ENCODE measurements around the gene PSME3. TPM values are rescaled to one million over a fixed set of nuclear protein-coding genes. Genes with fewer than 3 reads are reported as not detected.
A peak's percentile ranks its signal among the peaks of the same experiment; 100 is the strongest.

PSME3 gene
- total and polyA plus RNA-seq, 2 of the 13 experiments (the other 11 are each of a cell fraction or from before 2014, with no cell fraction given): 66.3 to 135 TPM

- TF ChIP-seq, protein P1, sequence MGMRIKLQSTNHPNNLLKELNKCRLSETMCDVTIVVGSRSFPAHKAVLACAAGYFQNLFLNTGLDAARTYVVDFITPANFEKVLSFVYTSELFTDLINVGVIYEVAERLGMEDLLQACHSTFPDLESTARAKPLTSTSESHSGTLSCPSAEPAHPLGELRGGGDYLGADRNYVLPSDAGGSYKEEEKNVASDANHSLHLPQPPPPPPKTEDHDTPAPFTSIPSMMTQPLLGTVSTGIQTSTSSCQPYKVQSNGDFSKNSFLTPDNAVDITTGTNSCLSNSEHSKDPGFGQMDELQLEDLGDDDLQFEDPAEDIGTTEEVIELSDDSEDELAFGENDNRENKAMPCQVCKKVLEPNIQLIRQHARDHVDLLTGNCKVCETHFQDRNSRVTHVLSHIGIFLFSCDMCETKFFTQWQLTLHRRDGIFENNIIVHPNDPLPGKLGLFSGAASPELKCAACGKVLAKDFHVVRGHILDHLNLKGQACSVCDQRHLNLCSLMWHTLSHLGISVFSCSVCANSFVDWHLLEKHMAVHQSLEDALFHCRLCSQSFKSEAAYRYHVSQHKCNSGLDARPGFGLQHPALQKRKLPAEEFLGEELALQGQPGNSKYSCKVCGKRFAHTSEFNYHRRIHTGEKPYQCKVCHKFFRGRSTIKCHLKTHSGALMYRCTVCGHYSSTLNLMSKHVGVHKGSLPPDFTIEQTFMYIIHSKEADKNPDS (CRISPR knock-in tag; IDR thresholded peaks at IDR 0.05): 0 out of 2 replicates have a peak, but pooled peaks have one; percentile 28
- no peak for TF ChIP-seq MATR3 (CRISPR knock-in tag; IDR thresholded peaks at IDR 0.05)
- TF ChIP-seq ZNF709 (CRISPR knock-in tag; IDR thresholded peaks at IDR 0.05): 0 out of 2 replicates have a peak, but pooled peaks have one; percentile 26
- TF ChIP-seq KDM3A (CRISPR knock-in tag; IDR thresholded peaks at IDR 0.05; ENCODE audit: low read depth): no peak
- no peak for TF ChIP-seq SUZ12 (IDR thresholded peaks at IDR 0.05; ENCODE audit: low read depth, low read length)
- peak; percentile 47 for TF ChIP-seq TEAD3 (CRISPR knock-in tag; optimal IDR thresholded peaks at IDR 0.05; ENCODE audit: borderline replicate concordance)
- TF ChIP-seq ELF4 (CRISPR knock-in tag; IDR thresholded peaks at IDR 0.05; ENCODE audit: borderline replicate concordance): no peak
- TF ChIP-seq ZNF232 (CRISPR knock-in tag; IDR thresholded peaks at IDR 0.05; ENCODE audit: borderline replicate concordance): peak; percentile 64; the same call in 1 of the 2 replicates
- no peak for TF ChIP-seq ZNF678 (CRISPR knock-in tag; IDR thresholded peaks at IDR 0.05)
- TF ChIP-seq ZNF121 (CRISPR knock-in tag; IDR thresholded peaks at IDR 0.05): peak; percentile 97
- TF ChIP-seq GLI4 (CRISPR knock-in tag; IDR thresholded peaks at IDR 0.05; ENCODE audit: borderline replicate concordance): no peak
- TF ChIP-seq SMYD3 (CRISPR knock-in tag; IDR thresholded peaks at IDR 0.05): no peak
- 0 out of 2 replicates have a peak, but pooled peaks have one; percentile 20 for TF ChIP-seq USF2 (IDR thresholded peaks at IDR 0.05; ENCODE audit: low read depth, low read length)
- peak; percentile 80; the same call in 1 of the 2 replicates for TF ChIP-seq USF2 (CRISPR knock-in tag; IDR thresholded peaks at IDR 0.05; ENCODE audit: borderline replicate concordance)
- TF ChIP-seq, protein P2, sequence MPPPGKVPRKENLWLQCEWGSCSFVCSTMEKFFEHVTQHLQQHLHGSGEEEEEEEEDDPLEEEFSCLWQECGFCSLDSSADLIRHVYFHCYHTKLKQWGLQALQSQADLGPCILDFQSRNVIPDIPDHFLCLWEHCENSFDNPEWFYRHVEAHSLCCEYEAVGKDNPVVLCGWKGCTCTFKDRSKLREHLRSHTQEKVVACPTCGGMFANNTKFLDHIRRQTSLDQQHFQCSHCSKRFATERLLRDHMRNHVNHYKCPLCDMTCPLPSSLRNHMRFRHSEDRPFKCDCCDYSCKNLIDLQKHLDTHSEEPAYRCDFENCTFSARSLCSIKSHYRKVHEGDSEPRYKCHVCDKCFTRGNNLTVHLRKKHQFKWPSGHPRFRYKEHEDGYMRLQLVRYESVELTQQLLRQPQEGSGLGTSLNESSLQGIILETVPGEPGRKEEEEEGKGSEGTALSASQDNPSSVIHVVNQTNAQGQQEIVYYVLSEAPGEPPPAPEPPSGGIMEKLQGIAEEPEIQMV (CRISPR knock-in tag; IDR thresholded peaks at IDR 0.05; ENCODE audit: low read depth): no peak
- TF ChIP-seq NCOA2 (CRISPR knock-in tag; IDR thresholded peaks at IDR 0.05): no peak
- TF ChIP-seq, protein P3, sequence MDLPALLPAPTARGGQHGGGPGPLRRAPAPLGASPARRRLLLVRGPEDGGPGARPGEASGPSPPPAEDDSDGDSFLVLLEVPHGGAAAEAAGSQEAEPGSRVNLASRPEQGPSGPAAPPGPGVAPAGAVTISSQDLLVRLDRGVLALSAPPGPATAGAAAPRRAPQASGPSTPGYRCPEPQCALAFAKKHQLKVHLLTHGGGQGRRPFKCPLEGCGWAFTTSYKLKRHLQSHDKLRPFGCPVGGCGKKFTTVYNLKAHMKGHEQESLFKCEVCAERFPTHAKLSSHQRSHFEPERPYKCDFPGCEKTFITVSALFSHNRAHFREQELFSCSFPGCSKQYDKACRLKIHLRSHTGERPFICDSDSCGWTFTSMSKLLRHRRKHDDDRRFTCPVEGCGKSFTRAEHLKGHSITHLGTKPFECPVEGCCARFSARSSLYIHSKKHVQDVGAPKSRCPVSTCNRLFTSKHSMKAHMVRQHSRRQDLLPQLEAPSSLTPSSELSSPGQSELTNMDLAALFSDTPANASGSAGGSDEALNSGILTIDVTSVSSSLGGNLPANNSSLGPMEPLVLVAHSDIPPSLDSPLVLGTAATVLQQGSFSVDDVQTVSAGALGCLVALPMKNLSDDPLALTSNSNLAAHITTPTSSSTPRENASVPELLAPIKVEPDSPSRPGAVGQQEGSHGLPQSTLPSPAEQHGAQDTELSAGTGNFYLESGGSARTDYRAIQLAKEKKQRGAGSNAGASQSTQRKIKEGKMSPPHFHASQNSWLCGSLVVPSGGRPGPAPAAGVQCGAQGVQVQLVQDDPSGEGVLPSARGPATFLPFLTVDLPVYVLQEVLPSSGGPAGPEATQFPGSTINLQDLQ (CRISPR knock-in tag; IDR thresholded peaks at IDR 0.05): no peak
- TF ChIP-seq ZNF549 (CRISPR knock-in tag; IDR thresholded peaks at IDR 0.05): no peak
- TF ChIP-seq THAP7 (CRISPR knock-in tag; IDR thresholded peaks at IDR 0.05): no peak
- no peak for TF ChIP-seq GATA4 (IDR thresholded peaks at IDR 0.05; ENCODE audit: borderline replicate concordance, low read depth)
Measured at GRCh38 chr17:42878123-42878880, 45.1 kb downstream of the PSME3 start (continued).

Data from HepG2 (cell line).